Activated CD4-positive, alpha-beta T cell treated with anti-CD3 and anti-CD28 coated beads, Interleukin-2, amount 10 ng/mL, durations not matched to agents 24 days and 14 days (primary cell): ENCODE data around the gene ATP6V0E2. TPM values are rescaled to one million over a fixed set of nuclear protein-coding genes. Genes with fewer than 3 reads are reported as not detected.

Experiments
- DNase-seq: peaks from one replicate; pipeline ENCODE4 v3.0.0; 2022
- H3K27ac Mint-ChIP-seq: one replicate; pipeline ENCODE4 v1.8.0; 2022; ENCODE audit warnings: mild to moderate bottlenecking, mixed read lengths
- H3K27me3 Mint-ChIP-seq: one replicate; pipeline ENCODE4 v1.8.0; 2022; ENCODE audit warnings: mixed read lengths
- H3K36me3 Mint-ChIP-seq: one replicate; pipeline ENCODE4 v1.8.0; 2022; ENCODE audit warnings: low read depth, mild to moderate bottlenecking, mixed read lengths
- H3K4me1 Mint-ChIP-seq: one replicate; pipeline ENCODE4 v1.8.0; 2021; ENCODE audit warnings: mixed read lengths
- H3K4me3 Mint-ChIP-seq: one replicate; pipeline ENCODE4 v1.8.0; 2022; ENCODE audit warnings: mild to moderate bottlenecking, moderate library complexity, mixed read lengths
- H3K9me3 Mint-ChIP-seq: one replicate; pipeline ENCODE4 v1.8.0; 2021; ENCODE audit warnings: mixed read lengths
- intact Hi-C: fragments of 100-400 bp; cut with micrococcal nuclease; formaldehyde crosslinking; loops from one replicate; pipeline ENCODE4 v1.15.1; 2023
- total RNA-seq: library from RNA; stranded (reverse); gene quantifications from 2 replicates; pipeline ENCODE4 v1.2.3, GENCODE V29; 2022

Gene ATP6V0E2
- total RNA-seq, 1 donor from 2014 or later: 46.7 TPM

- intact Hi-C loops: loop anchor here (2.0 to 10.0 kb wide), 4 partner anchors 15 to 627 kb away; partner anchors contain the start of gene REPIN1
- Mint-ChIP-seq H3K36me3 (peaks cover 12% of the 10 kb centered on the region), H3K27me3 (no peaks in the 10 kb centered on the region), H3K9me3 (no peaks in the 10 kb centered on the region), H3K4me3 (peak overlapping the region; percentile 36), H3K27ac (peak overlapping the region; percentile 45), H3K4me1 (peaks cover 76% of the 10 kb centered on the region)
- DNase-seq: peak; percentile 63
Measured at GRCh38 chr7:149871576-149871975, 2.2 kb upstream of the ATP6V0E2 start.

- DNase-seq: peak; percentile 75
- peaks cover 10% of the 10 kb centered on the region for H3K36me3 Mint-ChIP-seq
- peaks cover 68% of the 10 kb centered on the region for H3K4me1 Mint-ChIP-seq
- H3K9me3 Mint-ChIP-seq: no peaks in the 10 kb centered on the region
- no peaks in the 10 kb centered on the region for H3K27me3 Mint-ChIP-seq
- H3K4me3 Mint-ChIP-seq: peak overlapping the region; percentile 90
- intact Hi-C loops: loop anchor here (1.0 to 10.0 kb wide), 5 partner anchors 34 to 628 kb away; partner anchors contain the start of genes REPIN1 and ZNF862
- peak overlapping the region; percentile 92 for H3K27ac Mint-ChIP-seq
Measured at GRCh38 chr7:149872419-149873073, 1.2 kb upstream of the ATP6V0E2 start.

GRCh38 chr7:149873970-149874643 lies 338 bp downstream of the ATP6V0E2 start:
- H3K4me1 Mint-ChIP-seq: peaks cover 64% of the 10 kb centered on the region
- peak overlapping the region; percentile 88 for H3K27ac Mint-ChIP-seq
- H3K36me3 Mint-ChIP-seq: peaks cover 12% of the 10 kb centered on the region
- peak overlapping the region; percentile 90 for H3K4me3 Mint-ChIP-seq
- intact Hi-C loops: loop anchor here (1.0 to 10.0 kb wide), 5 partner anchors 36 to 629 kb away; partner anchors contain the start of genes REPIN1 and ZNF862
- DNase-seq: no peak
- H3K27me3 Mint-ChIP-seq: no peaks in the 10 kb centered on the region
- no peaks in the 10 kb centered on the region for H3K9me3 Mint-ChIP-seq

GRCh38 chr7:149874644-149875028 lies 867 bp downstream of the ATP6V0E2 start:
- Mint-ChIP-seq H3K27me3 (no peaks in the 10 kb centered on the region), H3K4me1 (peaks cover 60% of the 10 kb centered on the region), H3K27ac (peak overlapping the region; percentile 51), H3K36me3 (peaks cover 13% of the 10 kb centered on the region), H3K9me3 (no peaks in the 10 kb centered on the region), H3K4me3 (peak overlapping the region; percentile 90)
- DNase-seq: peak; percentile 60
- intact Hi-C loops: loop anchor here (5.0 to 10.0 kb wide), 3 partner anchors 250 to 630 kb away; partner anchors contain the start of gene REPIN1

GRCh38 chr7:149875396-149875795 lies 1.6 kb downstream of the ATP6V0E2 start:
- H3K4me1 Mint-ChIP-seq: peaks cover 53% of the 10 kb centered on the region
- DNase-seq: peak; percentile 57
- H3K36me3 Mint-ChIP-seq: peaks cover 12% of the 10 kb centered on the region
- H3K27me3 Mint-ChIP-seq: no peaks in the 10 kb centered on the region
- intact Hi-C loops: loop anchor here (10.0 kb wide), 2 partner anchors 251 to 631 kb away; no protein-coding TSS in a partner anchor
- H3K4me3 Mint-ChIP-seq: peak overlapping the region; percentile 90
- no peak overlapping the region for H3K27ac Mint-ChIP-seq
- H3K9me3 Mint-ChIP-seq: no peaks in the 10 kb centered on the region

- H3K27ac Mint-ChIP-seq: no peak overlapping the region
- intact Hi-C loops: loop anchor here (10.0 kb wide), 2 partner anchors 253 to 633 kb away; no protein-coding TSS in a partner anchor
- no peaks in the 10 kb centered on the region for H3K9me3 Mint-ChIP-seq
- H3K36me3 Mint-ChIP-seq: peaks cover 8% of the 10 kb centered on the region
- no peak for DNase-seq
- no peak overlapping the region for H3K4me3 Mint-ChIP-seq
- no peaks in the 10 kb centered on the region for H3K27me3 Mint-ChIP-seq
- H3K4me1 Mint-ChIP-seq: peaks cover 32% of the 10 kb centered on the region
Measured at GRCh38 chr7:149877890-149878522, 4.2 kb downstream of the ATP6V0E2 start.

GRCh38 chr7:149878523-149878921 lies 4.8 kb downstream of the ATP6V0E2 start:
- Mint-ChIP-seq H3K27me3 (no peaks in the 10 kb centered on the region), H3K9me3 (no peaks in the 10 kb centered on the region), H3K4me3 (no peak overlapping the region), H3K4me1 (peaks cover 35% of the 10 kb centered on the region), H3K27ac (no peak overlapping the region), H3K36me3 (peaks cover 8% of the 10 kb centered on the region)
- intact Hi-C loops: loop anchor here (10.0 kb wide), 2 partner anchors 254 to 634 kb away; no protein-coding TSS in a partner anchor
- no peak for DNase-seq

GRCh38 chr7:149879271-149879743 lies 5.5 kb downstream of the ATP6V0E2 start:
- H3K4me3 Mint-ChIP-seq: no peak overlapping the region
- no peak overlapping the region for H3K27ac Mint-ChIP-seq
- no peaks in the 10 kb centered on the region for H3K9me3 Mint-ChIP-seq
- H3K36me3 Mint-ChIP-seq: peaks cover 8% of the 10 kb centered on the region
- DNase-seq: no peak
- intact Hi-C loops: loop anchor here (10.0 kb wide), 2 partner anchors 255 to 635 kb away; no protein-coding TSS in a partner anchor
- no peaks in the 10 kb centered on the region for H3K27me3 Mint-ChIP-seq
- peaks cover 35% of the 10 kb centered on the region for H3K4me1 Mint-ChIP-seq

GRCh38 chr7:149879766-149880637 lies 6.2 kb downstream of the ATP6V0E2 start:
- no peaks in the 10 kb centered on the region for H3K9me3 Mint-ChIP-seq
- no peak overlapping the region for H3K27ac Mint-ChIP-seq
- H3K36me3 Mint-ChIP-seq: peaks cover 8% of the 10 kb centered on the region
- DNase-seq: no peak
- peaks cover 28% of the 10 kb centered on the region for H3K4me1 Mint-ChIP-seq
- intact Hi-C loops: loop anchor here (10.0 kb wide), 3 partner anchors 165 to 635 kb away; no protein-coding TSS in a partner anchor
- H3K4me3 Mint-ChIP-seq: no peak overlapping the region
- H3K27me3 Mint-ChIP-seq: no peaks in the 10 kb centered on the region

- Mint-ChIP-seq H3K36me3 (peaks cover 5% of the 10 kb centered on the region), H3K27ac (no peak overlapping the region), H3K27me3 (no peaks in the 10 kb centered on the region), H3K4me3 (no peak overlapping the region), H3K9me3 (no peaks in the 10 kb centered on the region), H3K4me1 (peaks cover 21% of the 10 kb centered on the region)
- no peak for DNase-seq
- intact Hi-C loops: loop anchor here (10.0 kb wide), 1 partner anchor 164 kb away; no protein-coding TSS in a partner anchor
Measured at GRCh38 chr7:149880638-149881311, 7.0 kb downstream of the ATP6V0E2 start.

- Mint-ChIP-seq H3K27ac (no peak overlapping the region), H3K36me3 (peaks cover 4% of the 10 kb centered on the region), H3K4me1 (peaks cover 18% of the 10 kb centered on the region), H3K9me3 (no peaks in the 10 kb centered on the region), H3K27me3 (no peaks in the 10 kb centered on the region), H3K4me3 (no peak overlapping the region)
- no peak for DNase-seq
- intact Hi-C loops: loop anchor here (2.0 to 10.0 kb wide), 2 partner anchors 163 to 395 kb away; no protein-coding TSS in a partner anchor
Measured at GRCh38 chr7:149881328-149882247, 7.8 kb downstream of the ATP6V0E2 start.
